ENCODE results near the gene TIE1.
"Not testable (repeated sequence)": the region's sequence is repeated elsewhere in the genome, so short reads cannot be mapped to it uniquely, and the experiment has no call there.

Gene TIE1

GRCh38 chr1:43367026-43367903, 66.5 kb downstream of the TIE1 start:
- DNase-seq: no peak
- intact Hi-C loops (cut with DNase I): no loop called here

GRCh38 chr1:43367904-43368645, 67.3 kb downstream of the TIE1 start, which contains the start of gene ELOVL1:
ELOVL1 (minus strand) TSS chr1:43368011; CDS start chr1:43365609, 2,402 bp downstream.
- intact Hi-C loops (cut with DNase I): no loop called here
- DNase-seq: peak; percentile 75 to 96 (median 90)

GRCh38 chr1:43368646-43369020, 67.9 kb downstream of the TIE1 start:
- DNase-seq: no peak
- intact Hi-C loops (cut with DNase I): no loop called here

GRCh38 chr1:43369779-43370178, 69.0 kb downstream of the TIE1 start:
- intact Hi-C loops (cut with DNase I); DNase-seq: not testable (repeated sequence)

- intact Hi-C loops (cut with DNase I): no loop called here
- DNase-seq: no peak
Measured at GRCh38 chr1:43370564-43370963, 69.8 kb downstream of the TIE1 start.

GRCh38 chr1:43372172-43372571, 71.4 kb downstream of the TIE1 start:
- no peak for DNase-seq
- intact Hi-C loops (cut with DNase I): no loop called here
